Transverse colon (tissue), 4 donors: ENCODE data around the gene NPC1.

Experiments used
- CTCF ChIP-seq, 5 experiments: fragments of 200-600 bp in 3 of 5; fragments of 450-650 bp in 2 of 5; sonication (generic) in 3 of 5; IDR thresholded peaks; 1 replicate in 2 of 5; 2 replicates in 3 of 5; pipeline ENCODE4 v1.5.1; 2016 to 2017; ENCODE audit warnings: antibody characterized with exemption in 5 of 5, inconsistent platforms in 3 of 5, mild to moderate bottlenecking in 2 of 5, moderate library complexity in 1 of 5
- POLR2AphosphoS5 ChIP-seq, 3 donors: sonication (generic); formaldehyde crosslinking; IDR thresholded peaks; one replicate each; pipeline ENCODE4 v1.6.1; 2016; ENCODE audit warnings: antibody characterized with exemption in 3 of 3

GRCh38 chr18:23547306-23547705 is 39.0 kb downstream of the NPC1 start:
- TF ChIP-seq CTCF (IDR thresholded peaks at IDR 0.05): no peak
- no peak for TF ChIP-seq POLR2AphosphoS5 (IDR thresholded peaks at IDR 0.05)
